ENCODE measurements around the gene PXK.

DNA sequence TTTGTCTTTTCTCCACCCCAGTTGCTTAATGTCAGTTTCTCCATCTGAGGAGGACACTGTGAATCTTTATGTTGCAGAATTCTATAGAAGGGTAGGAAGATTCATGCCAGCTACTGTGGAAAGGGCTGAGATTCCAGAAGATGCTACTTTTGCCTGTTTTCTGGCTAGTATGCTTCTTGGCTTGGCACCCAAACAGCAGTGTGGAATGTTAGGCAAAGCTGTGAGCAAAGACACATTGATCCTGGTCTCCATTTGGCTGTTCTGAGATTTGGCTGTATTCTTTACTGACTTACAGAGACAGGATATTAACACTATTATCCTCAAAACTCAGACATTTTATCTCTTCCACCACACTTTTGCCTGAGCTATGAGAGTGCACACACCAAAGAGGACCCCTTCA is 61.6 kb downstream of the PXK start:
- TF ChIP-seq, protein P1, sequence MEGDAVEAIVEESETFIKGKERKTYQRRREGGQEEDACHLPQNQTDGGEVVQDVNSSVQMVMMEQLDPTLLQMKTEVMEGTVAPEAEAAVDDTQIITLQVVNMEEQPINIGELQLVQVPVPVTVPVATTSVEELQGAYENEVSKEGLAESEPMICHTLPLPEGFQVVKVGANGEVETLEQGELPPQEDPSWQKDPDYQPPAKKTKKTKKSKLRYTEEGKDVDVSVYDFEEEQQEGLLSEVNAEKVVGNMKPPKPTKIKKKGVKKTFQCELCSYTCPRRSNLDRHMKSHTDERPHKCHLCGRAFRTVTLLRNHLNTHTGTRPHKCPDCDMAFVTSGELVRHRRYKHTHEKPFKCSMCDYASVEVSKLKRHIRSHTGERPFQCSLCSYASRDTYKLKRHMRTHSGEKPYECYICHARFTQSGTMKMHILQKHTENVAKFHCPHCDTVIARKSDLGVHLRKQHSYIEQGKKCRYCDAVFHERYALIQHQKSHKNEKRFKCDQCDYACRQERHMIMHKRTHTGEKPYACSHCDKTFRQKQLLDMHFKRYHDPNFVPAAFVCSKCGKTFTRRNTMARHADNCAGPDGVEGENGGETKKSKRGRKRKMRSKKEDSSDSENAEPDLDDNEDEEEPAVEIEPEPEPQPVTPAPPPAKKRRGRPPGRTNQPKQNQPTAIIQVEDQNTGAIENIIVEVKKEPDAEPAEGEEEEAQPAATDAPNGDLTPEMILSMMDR (IDR thresholded peaks at IDR 0.05), result no peak
- TF ChIP-seq EP300 (IDR thresholded peaks at IDR 0.05) (no peak), POLR2A (IDR thresholded peaks at IDR 0.05) (no peak)

All from tibial nerve (tissue), 4 donors.